K562 (cell line): ENCODE measurements around the gene SSU72. TPM values are rescaled to one million over a fixed set of nuclear protein-coding genes. Genes with fewer than 3 reads are reported as not detected.

Experiments
- ARHGAP35 ChIP-seq: fragments of 450-650 bp; IDR thresholded peaks from 2 replicates; pipeline ENCODE4 v1.6.1; 2018; ENCODE audit not compliant: partially characterized antibody
- ATF7 ChIP-seq: fragments of 450-650 bp; IDR thresholded peaks from 2 replicates; pipeline ENCODE4 v1.7.1; 2014; ENCODE audit warnings: mild to moderate bottlenecking, moderate library complexity
- BRD9 ChIP-seq: fragments of 450-650 bp; IDR thresholded peaks from 2 replicates; pipeline ENCODE4 v1.6.1; 2018; ENCODE audit warnings: low read depth; ENCODE audit not compliant: partially characterized antibody
- E4F1 ChIP-seq: fragments of 250-450 bp; sonication (Bioruptor Pico); IDR thresholded peaks from 2 replicates; pipeline ENCODE4 v1.5.0; 2021; ENCODE audit warnings: mild to moderate bottlenecking, borderline replicate concordance
- ESRRA ChIP-seq: fragments of 450-650 bp; IDR thresholded peaks from 2 replicates; pipeline ENCODE4 v1.6.1; 2014; ENCODE audit warnings: low read depth, mild to moderate bottlenecking, moderate library complexity, borderline replicate concordance
- GTF2F1 ChIP-seq: IDR thresholded peaks from 2 replicates; pipeline ENCODE4 v1.6.1; 2011; ENCODE audit warnings: low read depth, low read length, improper control_type of control experiment
- HDAC3 ChIP-seq: fragments of 450-650 bp; IDR thresholded peaks from 2 replicates; pipeline ENCODE4 v1.6.1; 2018; ENCODE audit warnings: borderline replicate concordance, mild to moderate bottlenecking, moderate library complexity; ENCODE audit not compliant: partially characterized antibody
- POLR2AphosphoS2 ChIP-seq: IDR thresholded peaks from 2 replicates; pipeline ENCODE4 v1.6.1; 2012; ENCODE audit warnings: low read length, improper control_type of control experiment
- RBM22 ChIP-seq: fragments of 200-400 bp; formaldehyde crosslinking; IDR thresholded peaks from 2 replicates; pipeline ENCODE4 v1.6.1; 2018; ENCODE audit warnings: low read length, low read depth; ENCODE audit not compliant: poor library complexity, severe bottlenecking
- TEAD2 ChIP-seq: fragments of 450-650 bp; IDR thresholded peaks from 2 replicates; pipeline ENCODE4 v1.6.1; 2016; ENCODE audit warnings: missing genetic modification characterization, control low read depth, missing compliant biosample characterization
- ZNF175 ChIP-seq: fragments of 200-800 bp; sonication (Bioruptor generic); IDR thresholded peaks from 2 replicates; pipeline ENCODE4 v1.6.1; 2016; ENCODE audit warnings: low read depth, mild to moderate bottlenecking, missing genetic modification characterization, missing compliant biosample characterization
- ZNF324 ChIP-seq: fragments of 250-450 bp; sonication (Bioruptor Pico); IDR thresholded peaks from 2 replicates; pipeline ENCODE4 v1.4.0; 2020; ENCODE audit warnings: mild to moderate bottlenecking
- polyA plus RNA-seq, 8 experiments: library from polyadenylated mRNA; depleted of rRNA in 4 of 8; stranded (reverse) in 5 of 8; unstranded in 3 of 8; fragments of >200 nt; fragmentation: Nextera tagmentation in 2 of 8; fragmentation: Illumina TruSeq in 1 of 8; extraction: Ambion mirVana in 2 of 8; extraction: Trizol in 1 of 8; gene quantifications; 2 replicates each; pipeline versions ENCODE4 v1.2.1 to v1.2.3, GENCODE V29; 2011 to 2014; ENCODE audit warnings: inconsistent platforms in 1 of 8, missing spikeins in 1 of 8
- total RNA-seq, 7 experiments: library from RNA; depleted of rRNA in 6 of 7; stranded (reverse); fragments of >200 nt in 6 of 7; fragmentation: Illumina TruSeq in 2 of 7; extraction: Trizol in 2 of 7; gene quantifications; 2 replicates each; pipeline versions ENCODE4 v1.2.1 to v1.2.3, GENCODE V29; 2011 to 2021; ENCODE audit warnings: low replicate concordance in 1 of 7
- TF ChIP-seq, protein P1 (sequence below), 3 experiments: IDR thresholded peaks in 2 of 3; conservative IDR thresholded peaks in 1 of 3; 2 replicates each; pipeline ENCODE4 v1.5.1; 2011 to 2012; ENCODE audit warnings: low read length in 3 of 3, mild to moderate bottlenecking in 3 of 3, control low read depth in 2 of 3, improper control_type of control experiment in 1 of 3, inconsistent platforms in 1 of 3, low read depth in 1 of 3, mixed read lengths in 1 of 3, moderate library complexity in 1 of 3; ENCODE audit not compliant: insufficient read depth in 2 of 3
- TF ChIP-seq, protein P2 (sequence below): sonication (generic); formaldehyde crosslinking; IDR thresholded peaks from 2 replicates; pipeline ENCODE4 v1.8.0; 2023; ENCODE audit warnings: missing genetic modification reagents, mild to moderate bottlenecking, borderline replicate concordance

The SSU72 gene
- total and polyA plus RNA-seq, 9 of the 15 experiments (the other 6 are each of a cell fraction or from before 2014, with no cell fraction given): 70.8 to 201 (median 94.6) TPM

- TF ChIP-seq, protein P1, sequence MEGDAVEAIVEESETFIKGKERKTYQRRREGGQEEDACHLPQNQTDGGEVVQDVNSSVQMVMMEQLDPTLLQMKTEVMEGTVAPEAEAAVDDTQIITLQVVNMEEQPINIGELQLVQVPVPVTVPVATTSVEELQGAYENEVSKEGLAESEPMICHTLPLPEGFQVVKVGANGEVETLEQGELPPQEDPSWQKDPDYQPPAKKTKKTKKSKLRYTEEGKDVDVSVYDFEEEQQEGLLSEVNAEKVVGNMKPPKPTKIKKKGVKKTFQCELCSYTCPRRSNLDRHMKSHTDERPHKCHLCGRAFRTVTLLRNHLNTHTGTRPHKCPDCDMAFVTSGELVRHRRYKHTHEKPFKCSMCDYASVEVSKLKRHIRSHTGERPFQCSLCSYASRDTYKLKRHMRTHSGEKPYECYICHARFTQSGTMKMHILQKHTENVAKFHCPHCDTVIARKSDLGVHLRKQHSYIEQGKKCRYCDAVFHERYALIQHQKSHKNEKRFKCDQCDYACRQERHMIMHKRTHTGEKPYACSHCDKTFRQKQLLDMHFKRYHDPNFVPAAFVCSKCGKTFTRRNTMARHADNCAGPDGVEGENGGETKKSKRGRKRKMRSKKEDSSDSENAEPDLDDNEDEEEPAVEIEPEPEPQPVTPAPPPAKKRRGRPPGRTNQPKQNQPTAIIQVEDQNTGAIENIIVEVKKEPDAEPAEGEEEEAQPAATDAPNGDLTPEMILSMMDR (IDR thresholded peaks at IDR 0.05 in 2 of 3, conservative IDR thresholded peaks at IDR 0.05 in 1 of 3; ENCODE audit: insufficient read depth in 2 of 3, low read depth in 1 of 3, low read length in 3 of 3): peak in 1 of 3 experiments; percentile 37; a peak in 1 of 6 replicates
- TF ChIP-seq ESRRA: no peak
- TF ChIP-seq POLR2AphosphoS2: no peak
- TF ChIP-seq BRD9: no peak
- no peak for TF ChIP-seq ARHGAP35
- no peak for TF ChIP-seq E4F1 (CRISPR knock-in tag)
- no peak for TF ChIP-seq TEAD2
- no peak for TF ChIP-seq RBM22
- no peak for TF ChIP-seq HDAC3
- TF ChIP-seq GTF2F1: no peak
- no peak for TF ChIP-seq ZNF175
- no peak for TF ChIP-seq ATF7
- TF ChIP-seq, protein P2, sequence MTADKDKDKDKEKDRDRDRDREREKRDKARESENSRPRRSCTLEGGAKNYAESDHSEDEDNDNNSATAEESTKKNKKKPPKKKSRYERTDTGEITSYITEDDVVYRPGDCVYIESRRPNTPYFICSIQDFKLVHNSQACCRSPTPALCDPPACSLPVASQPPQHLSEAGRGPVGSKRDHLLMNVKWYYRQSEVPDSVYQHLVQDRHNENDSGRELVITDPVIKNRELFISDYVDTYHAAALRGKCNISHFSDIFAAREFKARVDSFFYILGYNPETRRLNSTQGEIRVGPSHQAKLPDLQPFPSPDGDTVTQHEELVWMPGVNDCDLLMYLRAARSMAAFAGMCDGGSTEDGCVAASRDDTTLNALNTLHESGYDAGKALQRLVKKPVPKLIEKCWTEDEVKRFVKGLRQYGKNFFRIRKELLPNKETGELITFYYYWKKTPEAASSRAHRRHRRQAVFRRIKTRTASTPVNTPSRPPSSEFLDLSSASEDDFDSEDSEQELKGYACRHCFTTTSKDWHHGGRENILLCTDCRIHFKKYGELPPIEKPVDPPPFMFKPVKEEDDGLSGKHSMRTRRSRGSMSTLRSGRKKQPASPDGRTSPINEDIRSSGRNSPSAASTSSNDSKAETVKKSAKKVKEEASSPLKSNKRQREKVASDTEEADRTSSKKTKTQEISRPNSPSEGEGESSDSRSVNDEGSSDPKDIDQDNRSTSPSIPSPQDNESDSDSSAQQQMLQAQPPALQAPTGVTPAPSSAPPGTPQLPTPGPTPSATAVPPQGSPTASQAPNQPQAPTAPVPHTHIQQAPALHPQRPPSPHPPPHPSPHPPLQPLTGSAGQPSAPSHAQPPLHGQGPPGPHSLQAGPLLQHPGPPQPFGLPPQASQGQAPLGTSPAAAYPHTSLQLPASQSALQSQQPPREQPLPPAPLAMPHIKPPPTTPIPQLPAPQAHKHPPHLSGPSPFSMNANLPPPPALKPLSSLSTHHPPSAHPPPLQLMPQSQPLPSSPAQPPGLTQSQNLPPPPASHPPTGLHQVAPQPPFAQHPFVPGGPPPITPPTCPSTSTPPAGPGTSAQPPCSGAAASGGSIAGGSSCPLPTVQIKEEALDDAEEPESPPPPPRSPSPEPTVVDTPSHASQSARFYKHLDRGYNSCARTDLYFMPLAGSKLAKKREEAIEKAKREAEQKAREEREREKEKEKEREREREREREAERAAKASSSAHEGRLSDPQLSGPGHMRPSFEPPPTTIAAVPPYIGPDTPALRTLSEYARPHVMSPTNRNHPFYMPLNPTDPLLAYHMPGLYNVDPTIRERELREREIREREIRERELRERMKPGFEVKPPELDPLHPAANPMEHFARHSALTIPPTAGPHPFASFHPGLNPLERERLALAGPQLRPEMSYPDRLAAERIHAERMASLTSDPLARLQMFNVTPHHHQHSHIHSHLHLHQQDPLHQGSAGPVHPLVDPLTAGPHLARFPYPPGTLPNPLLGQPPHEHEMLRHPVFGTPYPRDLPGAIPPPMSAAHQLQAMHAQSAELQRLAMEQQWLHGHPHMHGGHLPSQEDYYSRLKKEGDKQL: no peak
- no peak for TF ChIP-seq ZNF324 (CRISPR knock-in tag)
Observed at GRCh38 chr1:1599030-1599934, 24.6 kb upstream of the SSU72 start (continued).
